ENCODE results near the gene BNIP3. TPM values are rescaled to one million over a fixed set of nuclear protein-coding genes. Genes with fewer than 3 reads are reported as not detected.

The BNIP3 gene
- total RNA-seq, 1 experiment from 2014 or later, result 113 TPM

DNA sequence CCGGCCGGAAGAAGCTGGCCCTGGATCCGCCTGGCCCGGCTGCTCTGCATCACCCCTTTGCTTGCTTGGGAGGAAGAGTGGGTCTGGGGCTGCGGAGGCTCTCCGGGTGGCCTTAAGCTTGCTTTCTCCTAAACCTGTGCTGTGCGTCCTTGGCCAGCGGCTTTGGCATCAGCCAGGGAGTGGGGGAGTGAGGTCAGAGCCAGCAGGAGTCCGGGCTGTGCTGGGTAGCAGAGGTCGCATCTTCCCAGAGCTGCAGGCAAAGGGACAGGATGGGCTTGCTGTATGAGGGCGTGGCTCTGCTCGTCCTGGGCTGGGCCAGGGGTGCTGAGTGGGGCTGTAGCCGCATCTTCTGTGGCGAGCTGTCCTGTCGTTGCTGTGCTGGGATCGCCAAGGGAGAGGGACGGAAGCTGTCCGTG is 21.1 kb downstream of the BNIP3 start:
- Mint-ChIP-seq H3K4me1 (peaks cover 6% of the 10 kb centered on the region), H3K27ac (peak overlapping the region; percentile 68; the same call in 1 of the 2 replicates), H3K9me3 (peaks cover 14% of the 10 kb centered on the region), H3K36me3 (peaks cover 37% of the 10 kb centered on the region), H3K4me3 (no peak overlapping the region), H3K27me3 (ENCODE audit: low read depth) (no peaks in the 10 kb centered on the region)
- TF ChIP-seq ZNF263 (CRISPR knock-in tag; IDR thresholded peaks at IDR 0.05; ENCODE audit: low read depth), result no peak
- TF ChIP-seq MLX (CRISPR knock-in tag; IDR thresholded peaks at IDR 0.05), result no peak
- TF ChIP-seq ATF6 (CRISPR knock-in tag; IDR thresholded peaks at IDR 0.05), result no peak
- TF ChIP-seq ELF4 (CRISPR knock-in tag; IDR thresholded peaks at IDR 0.05; ENCODE audit: low read depth), result no peak
- 0 out of 2 replicates have a peak, but pooled peaks have one; percentile 5 for TF ChIP-seq FOXP1 (CRISPR knock-in tag; IDR thresholded peaks at IDR 0.05; ENCODE audit: borderline replicate concordance)
- ATAC-seq (peak; percentile 49), DNase-seq (ENCODE audit: low spot score) (no peak)
- POLR2A ChIA-PET, result interaction anchor here (0.5 kb wide), 1 partner anchor 1810 kb away, joined by 4 read pairs; no protein-coding TSS in a partner anchor
- CTCF ChIA-PET, result interaction anchor here (0.7 to 3.2 kb wide), 4 partner anchors 17 to 181 kb away, joined by 3 to 23 read pairs (median 6); no protein-coding TSS in a partner anchor

- Mint-ChIP-seq H3K4me1 (peaks cover 6% of the 10 kb centered on the region), H3K27ac (no peak overlapping the region), H3K4me3 (no peak overlapping the region), H3K27me3 (ENCODE audit: low read depth) (no peaks in the 10 kb centered on the region), H3K9me3 (peaks cover 14% of the 10 kb centered on the region), H3K36me3 (peaks cover 45% of the 10 kb centered on the region)
- no peak for ATAC-seq
- ChIA-PET CTCF (interaction anchor here (1.7 to 3.2 kb wide), 2 partner anchors 16 to 63 kb away, joined by 8 to 23 read pairs; no protein-coding TSS in a partner anchor), POLR2A (no interaction called here)
- TF ChIP-seq MAX (CRISPR knock-in tag; IDR thresholded peaks at IDR 0.05), result no peak
- no peak for DNase-seq (ENCODE audit: low spot score)
These were observed 21.9 kb downstream of the BNIP3 start for GRCh38 chr10:131959841-131960240.

GRCh38 chr10:131955591-131956340 is 26.0 kb downstream of the BNIP3 start:
- H3K4me3 Mint-ChIP-seq, result no peak overlapping the region
- no peaks in the 10 kb centered on the region for H3K27me3 Mint-ChIP-seq (ENCODE audit: low read depth)
- H3K4me1 Mint-ChIP-seq, result no peaks in the 10 kb centered on the region
- H3K36me3 Mint-ChIP-seq, result peaks cover 62% of the 10 kb centered on the region
- POLR2A ChIA-PET, result no interaction called here
- no peak for TF ChIP-seq GTF2I (CRISPR knock-in tag; conservative IDR thresholded peaks at IDR 0.05)
- TF ChIP-seq, protein P1, sequence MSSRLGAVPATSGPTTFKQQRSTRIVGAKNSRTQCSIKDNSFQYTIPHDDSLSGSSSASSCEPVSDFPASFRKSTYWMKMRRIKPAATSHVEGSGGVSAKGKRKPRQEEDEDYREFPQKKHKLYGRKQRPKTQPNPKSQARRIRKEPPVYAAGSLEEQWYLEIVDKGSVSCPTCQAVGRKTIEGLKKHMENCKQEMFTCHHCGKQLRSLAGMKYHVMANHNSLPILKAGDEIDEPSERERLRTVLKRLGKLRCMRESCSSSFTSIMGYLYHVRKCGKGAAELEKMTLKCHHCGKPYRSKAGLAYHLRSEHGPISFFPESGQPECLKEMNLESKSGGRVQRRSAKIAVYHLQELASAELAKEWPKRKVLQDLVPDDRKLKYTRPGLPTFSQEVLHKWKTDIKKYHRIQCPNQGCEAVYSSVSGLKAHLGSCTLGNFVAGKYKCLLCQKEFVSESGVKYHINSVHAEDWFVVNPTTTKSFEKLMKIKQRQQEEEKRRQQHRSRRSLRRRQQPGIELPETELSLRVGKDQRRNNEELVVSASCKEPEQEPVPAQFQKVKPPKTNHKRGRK (CRISPR knock-in tag; IDR thresholded peaks at IDR 0.05; ENCODE audit: borderline replicate concordance), result no peak
- TF ChIP-seq TEAD4 (CRISPR knock-in tag; IDR thresholded peaks at IDR 0.05), result no peak
- no peak for TF ChIP-seq IRF2 (CRISPR knock-in tag; IDR thresholded peaks at IDR 0.05; ENCODE audit: borderline replicate concordance, low read depth)
- TF ChIP-seq HMGXB4 (CRISPR knock-in tag; IDR thresholded peaks at IDR 0.05), result no peak
- TF ChIP-seq, protein P2, sequence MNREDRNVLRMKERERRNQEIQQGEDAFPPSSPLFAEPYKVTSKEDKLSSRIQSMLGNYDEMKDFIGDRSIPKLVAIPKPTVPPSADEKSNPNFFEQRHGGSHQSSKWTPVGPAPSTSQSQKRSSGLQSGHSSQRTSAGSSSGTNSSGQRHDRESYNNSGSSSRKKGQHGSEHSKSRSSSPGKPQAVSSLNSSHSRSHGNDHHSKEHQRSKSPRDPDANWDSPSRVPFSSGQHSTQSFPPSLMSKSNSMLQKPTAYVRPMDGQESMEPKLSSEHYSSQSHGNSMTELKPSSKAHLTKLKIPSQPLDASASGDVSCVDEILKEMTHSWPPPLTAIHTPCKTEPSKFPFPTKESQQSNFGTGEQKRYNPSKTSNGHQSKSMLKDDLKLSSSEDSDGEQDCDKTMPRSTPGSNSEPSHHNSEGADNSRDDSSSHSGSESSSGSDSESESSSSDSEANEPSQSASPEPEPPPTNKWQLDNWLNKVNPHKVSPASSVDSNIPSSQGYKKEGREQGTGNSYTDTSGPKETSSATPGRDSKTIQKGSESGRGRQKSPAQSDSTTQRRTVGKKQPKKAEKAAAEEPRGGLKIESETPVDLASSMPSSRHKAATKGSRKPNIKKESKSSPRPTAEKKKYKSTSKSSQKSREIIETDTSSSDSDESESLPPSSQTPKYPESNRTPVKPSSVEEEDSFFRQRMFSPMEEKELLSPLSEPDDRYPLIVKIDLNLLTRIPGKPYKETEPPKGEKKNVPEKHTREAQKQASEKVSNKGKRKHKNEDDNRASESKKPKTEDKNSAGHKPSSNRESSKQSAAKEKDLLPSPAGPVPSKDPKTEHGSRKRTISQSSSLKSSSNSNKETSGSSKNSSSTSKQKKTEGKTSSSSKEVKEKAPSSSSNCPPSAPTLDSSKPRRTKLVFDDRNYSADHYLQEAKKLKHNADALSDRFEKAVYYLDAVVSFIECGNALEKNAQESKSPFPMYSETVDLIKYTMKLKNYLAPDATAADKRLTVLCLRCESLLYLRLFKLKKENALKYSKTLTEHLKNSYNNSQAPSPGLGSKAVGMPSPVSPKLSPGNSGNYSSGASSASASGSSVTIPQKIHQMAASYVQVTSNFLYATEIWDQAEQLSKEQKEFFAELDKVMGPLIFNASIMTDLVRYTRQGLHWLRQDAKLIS (CRISPR knock-in tag; IDR thresholded peaks at IDR 0.05; ENCODE audit: borderline replicate concordance), result no peak
- TF ChIP-seq ATF6 (CRISPR knock-in tag; IDR thresholded peaks at IDR 0.05), result no peak
- TF ChIP-seq CREM (CRISPR knock-in tag; IDR thresholded peaks at IDR 0.05), result no peak
- no peak for TF ChIP-seq ZNF317 (CRISPR knock-in tag; IDR thresholded peaks at IDR 0.05; ENCODE audit: borderline replicate concordance, low read depth)
- ATAC-seq, result no peak
- no peak overlapping the region for H3K27ac Mint-ChIP-seq
- CTCF ChIA-PET, result no interaction called here
- DNase-seq (ENCODE audit: low spot score), result no peak
- peaks cover 17% of the 10 kb centered on the region for H3K9me3 Mint-ChIP-seq

Measured in WTC11 (cell line).